ENCODE measurements around the gene KRTAP5-6.

- no peak for TF ChIP-seq AEBP2 (tag by site-specific recombination; IDR thresholded peaks at IDR 0.05; ENCODE audit: borderline replicate concordance)
- TF ChIP-seq CTCF (tag by site-specific recombination; IDR thresholded peaks at IDR 0.05): no peak
- no peak for TF ChIP-seq TCF7L2 (IDR thresholded peaks at IDR 0.05; ENCODE audit: borderline replicate concordance, low read depth, low read length)
- TF ChIP-seq ZNF202 (tag by site-specific recombination; IDR thresholded peaks at IDR 0.05; ENCODE audit: borderline replicate concordance): no peak
- TF ChIP-seq ZBTB49 (tag by site-specific recombination; IDR thresholded peaks at IDR 0.05; ENCODE audit: low read depth): no peak
- no peak for TF ChIP-seq PRDM10 (tag by site-specific recombination; IDR thresholded peaks at IDR 0.05)
- no peak for TF ChIP-seq ZFP41 (tag by site-specific recombination; IDR thresholded peaks at IDR 0.05; ENCODE audit: borderline replicate concordance)
- no peak for TF ChIP-seq YY1 (tag by site-specific recombination; IDR thresholded peaks at IDR 0.05)
- no peak for TF ChIP-seq YY2 (tag by site-specific recombination; IDR thresholded peaks at IDR 0.05)
- no peak for TF ChIP-seq ZBTB10 (tag by site-specific recombination; IDR thresholded peaks at IDR 0.05)
- TF ChIP-seq SETDB1 (IDR thresholded peaks at IDR 0.05; ENCODE audit: insufficient read length, low read length): no peak
Measured at GRCh38 chr11:1647901-1648652, 48.9 kb upstream of the KRTAP5-6 start.
